CD1c-positive myeloid dendritic cell (primary cell): ENCODE data around the gene PPP1R14D.
A peak's percentile ranks its signal among the peaks of the same experiment; 100 is the strongest.

Experiments used
- DNase-seq: peaks from one replicate; pipeline ENCODE4 v3.0.0-alpha.2; 2016; ENCODE audit errors: extremely low spot score

Gene PPP1R14D

DNA sequence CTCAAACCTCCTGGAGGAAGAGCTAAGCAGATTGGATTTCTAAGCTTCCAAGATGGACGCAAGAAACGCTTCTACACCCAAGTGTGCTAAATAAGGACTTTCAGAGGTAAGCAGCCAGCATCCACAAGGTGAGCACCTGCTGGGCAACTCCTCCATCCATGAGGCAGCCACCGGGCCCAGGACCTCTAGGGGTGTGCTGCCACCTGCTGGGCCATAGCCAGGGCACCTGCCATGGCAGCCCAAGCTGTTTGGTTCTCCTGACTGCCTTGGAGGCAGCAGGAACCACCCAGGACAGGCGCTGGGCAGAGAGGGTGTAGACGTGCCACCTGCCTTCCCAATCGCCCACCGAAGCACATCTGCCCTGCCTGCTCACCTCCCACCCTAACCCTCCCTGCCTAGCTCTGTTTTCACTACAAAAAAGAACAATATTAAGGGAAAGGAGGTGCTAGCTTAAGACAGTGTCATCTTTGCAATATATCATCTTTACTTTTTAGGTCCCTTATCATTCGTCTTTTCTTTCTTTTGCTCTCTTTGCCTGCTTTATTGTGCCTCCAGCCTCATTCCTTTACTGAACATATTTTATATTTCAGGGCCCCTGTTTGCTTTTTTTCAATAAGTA lies 45.8 kb downstream of the PPP1R14D start:
- DNase-seq, result peak; percentile 74

DNA sequence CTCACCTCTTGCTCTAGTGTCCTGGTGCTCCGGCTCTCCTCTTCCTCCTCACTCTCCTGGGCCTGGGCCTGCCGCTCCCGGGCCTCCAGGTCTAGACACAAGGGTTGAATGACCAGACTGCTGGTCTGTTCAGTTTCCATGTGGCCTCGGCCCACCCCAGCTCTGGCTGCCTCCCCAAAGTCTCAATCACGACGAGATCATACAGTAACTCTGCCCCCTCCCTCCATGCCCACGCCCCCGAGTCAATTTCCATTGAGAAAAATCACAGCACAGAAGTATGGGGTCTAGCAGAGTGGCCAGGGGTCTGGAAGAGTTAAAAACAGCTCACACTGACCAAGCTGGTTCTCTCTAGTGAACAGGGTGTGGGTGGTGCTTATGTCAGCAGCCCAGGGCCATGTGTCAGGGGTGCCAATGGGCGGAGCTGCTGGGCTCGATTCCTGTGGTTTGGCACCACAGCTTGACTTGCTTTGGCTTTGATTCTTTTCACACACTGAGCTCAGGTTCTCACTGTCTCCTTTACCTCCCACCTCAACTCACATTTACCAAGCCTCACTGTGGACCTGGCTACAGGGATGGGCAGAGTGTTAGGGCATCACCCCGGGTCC lies 51.9 kb downstream of the PPP1R14D start:
- peak; percentile 58 for DNase-seq

DNA sequence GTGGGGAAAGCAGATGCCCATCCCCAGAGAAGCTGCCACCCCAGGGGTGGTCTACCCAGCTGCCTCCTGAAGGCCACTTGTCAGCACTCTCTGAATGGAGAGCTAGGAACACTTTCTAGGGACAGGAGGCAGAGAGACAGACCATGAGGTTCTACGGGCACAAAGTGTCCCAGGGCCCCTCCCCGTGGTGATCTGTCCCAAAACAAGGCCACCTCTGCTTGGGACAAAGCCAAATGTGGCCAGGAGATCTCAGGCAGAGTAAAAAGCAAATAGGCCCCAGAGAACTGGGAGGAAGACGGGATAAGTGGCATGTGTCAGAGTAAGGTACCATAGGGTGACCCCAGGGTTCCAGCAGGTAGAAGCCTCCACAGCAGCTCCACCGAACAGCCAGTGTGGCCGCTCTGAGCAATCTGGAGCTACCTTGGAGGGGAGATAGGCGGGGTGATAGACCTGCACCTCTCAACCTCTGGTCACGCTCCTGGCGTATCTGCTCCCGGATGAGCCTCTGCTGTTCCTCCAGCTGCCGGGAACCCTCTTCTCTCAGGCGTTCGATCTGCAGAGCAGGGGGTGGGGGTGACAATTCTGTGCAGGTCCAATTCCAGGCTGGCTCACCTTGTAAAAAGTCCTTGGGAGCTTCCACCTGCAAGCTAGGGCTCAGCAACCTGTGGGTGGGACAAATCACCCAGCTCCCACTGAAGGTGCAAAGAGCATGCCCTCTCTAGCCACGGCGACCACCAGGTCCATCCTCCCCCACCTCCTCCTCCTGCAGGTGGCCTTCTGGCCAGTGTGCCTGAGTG lies 52.6 kb downstream of the PPP1R14D start:
- DNase-seq, result no peak

DNA sequence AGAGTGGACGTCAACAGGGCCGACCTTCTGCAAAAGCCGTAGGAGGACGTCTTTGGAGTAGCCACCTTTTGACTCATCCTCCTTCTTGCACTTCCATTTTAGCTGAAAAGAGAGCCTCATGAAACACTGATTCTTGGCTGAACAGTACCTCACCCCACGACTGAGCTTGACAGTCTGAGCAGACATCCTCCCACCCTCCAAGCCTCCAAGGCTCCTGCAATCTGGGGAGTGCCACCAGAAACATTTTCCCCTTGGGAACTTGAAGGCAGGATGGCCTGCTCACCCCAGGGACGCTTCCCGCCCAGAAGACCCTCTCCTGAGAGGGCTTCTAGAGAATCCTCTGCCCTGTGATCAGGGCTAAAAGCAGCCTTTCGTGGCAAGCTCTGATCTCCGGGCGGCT lies 53.5 kb downstream of the PPP1R14D start:
- no peak for DNase-seq

DNA sequence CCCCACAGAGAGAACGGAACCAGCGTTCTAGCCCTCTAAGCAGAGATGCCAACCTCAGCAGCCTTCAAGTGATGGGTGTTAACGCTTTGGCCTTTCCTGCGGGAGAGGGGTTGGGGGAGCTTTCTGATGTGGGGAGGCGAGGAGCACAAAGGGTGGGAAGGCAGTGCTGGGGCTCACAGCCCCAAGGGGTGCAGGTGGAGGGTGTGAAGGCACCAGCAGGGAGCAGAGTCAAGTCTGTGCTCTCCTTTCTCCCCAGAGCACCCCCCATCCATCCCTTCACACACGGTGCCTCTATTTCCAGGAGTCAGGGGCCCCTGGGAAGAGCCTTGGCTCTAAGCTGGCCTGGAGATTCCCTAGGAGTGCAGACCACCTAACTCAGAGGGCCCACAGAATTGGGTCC lies 54.6 kb downstream of the PPP1R14D start:
- DNase-seq, result no peak

DNA sequence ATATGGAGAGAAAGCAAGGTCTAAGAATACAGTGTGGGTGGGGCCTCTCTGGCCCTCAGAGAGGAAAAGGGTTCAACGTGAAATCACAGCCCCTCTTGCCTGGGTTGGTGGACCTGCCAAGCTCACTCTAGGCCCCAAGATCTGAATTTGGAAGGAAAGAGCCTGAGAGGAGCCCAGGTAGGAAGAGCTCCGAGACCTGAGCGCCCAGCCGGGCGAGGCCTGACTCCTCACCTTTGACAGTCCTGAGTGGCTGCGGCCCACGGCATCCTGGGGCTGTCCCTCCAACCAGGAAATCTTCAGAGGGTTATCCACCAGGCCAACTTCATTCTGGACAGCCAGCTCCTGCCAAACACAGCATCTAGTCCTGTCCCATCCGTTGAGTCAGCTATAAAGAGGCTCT lies 55.0 kb downstream of the PPP1R14D start:
- DNase-seq, result no peak

DNA sequence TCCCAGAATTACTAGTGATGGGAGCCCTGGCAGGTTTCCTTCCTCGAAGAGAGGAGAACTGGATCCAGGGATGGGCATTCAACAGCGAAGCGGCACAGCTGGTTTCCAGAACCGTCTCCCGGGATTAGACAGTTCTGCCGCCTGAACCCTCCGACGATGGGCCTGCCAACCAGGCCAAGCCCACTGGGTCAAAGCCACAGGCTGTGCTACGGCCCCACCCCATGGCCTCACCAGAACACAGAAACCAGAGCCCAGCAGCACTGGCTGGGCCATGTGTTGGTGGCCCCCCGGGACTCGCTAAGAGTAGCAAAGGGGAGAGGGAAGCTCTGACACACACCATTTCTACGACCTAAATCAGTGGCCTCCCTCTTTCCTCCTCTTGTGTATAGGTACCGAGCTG lies 56.5 kb downstream of the PPP1R14D start:
- no peak for DNase-seq

DNA sequence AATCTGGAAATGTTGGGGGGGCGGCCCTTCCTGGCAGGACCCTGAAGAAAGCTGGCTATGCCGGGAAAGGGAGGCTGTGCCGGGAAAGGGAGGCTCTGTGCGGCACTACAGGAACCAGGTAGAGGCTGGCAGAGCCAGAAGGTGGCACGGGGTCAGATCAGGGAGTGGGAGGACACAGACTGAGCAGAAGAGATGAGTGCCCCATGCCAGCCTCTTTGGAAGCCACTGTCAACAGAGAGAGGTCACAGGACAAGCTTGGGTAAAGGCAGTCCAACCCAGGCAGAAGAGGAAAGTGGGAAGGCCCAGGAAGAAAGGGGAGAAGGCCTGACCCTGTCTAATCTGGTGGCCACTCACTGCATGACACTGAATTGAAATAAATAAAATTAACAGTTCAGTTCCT lies 57.3 kb downstream of the PPP1R14D start:
- no peak for DNase-seq

DNA sequence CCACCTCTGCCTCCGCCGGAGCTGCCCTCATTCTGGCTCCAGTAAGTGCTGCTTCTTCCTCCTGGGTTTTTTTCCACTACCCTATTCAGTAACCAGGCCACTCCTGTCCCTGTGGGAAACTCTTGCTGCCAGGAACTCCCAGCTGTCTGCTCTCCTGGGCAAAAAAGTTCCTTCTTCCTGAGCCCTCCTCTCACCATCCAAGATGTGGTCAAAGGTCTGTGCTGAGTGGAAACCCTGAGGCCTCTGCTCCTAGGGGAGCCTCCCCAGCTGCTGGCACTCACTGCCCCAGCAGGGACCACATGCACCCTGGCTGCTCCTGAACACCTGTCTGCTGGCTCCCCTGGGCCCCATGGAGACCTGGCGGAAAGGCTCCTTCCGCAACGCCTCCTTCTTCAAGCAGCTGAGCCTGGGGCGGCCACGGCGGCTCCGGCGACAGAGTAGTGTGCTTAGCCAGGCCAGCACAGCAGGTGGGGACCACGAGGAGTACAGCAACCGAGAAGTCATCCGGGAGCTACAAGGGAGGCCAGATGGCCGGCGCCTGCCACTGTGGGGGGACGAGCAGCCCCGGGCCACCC lies 58.3 kb downstream of the PPP1R14D start:
- peak; percentile 24 for DNase-seq

DNA sequence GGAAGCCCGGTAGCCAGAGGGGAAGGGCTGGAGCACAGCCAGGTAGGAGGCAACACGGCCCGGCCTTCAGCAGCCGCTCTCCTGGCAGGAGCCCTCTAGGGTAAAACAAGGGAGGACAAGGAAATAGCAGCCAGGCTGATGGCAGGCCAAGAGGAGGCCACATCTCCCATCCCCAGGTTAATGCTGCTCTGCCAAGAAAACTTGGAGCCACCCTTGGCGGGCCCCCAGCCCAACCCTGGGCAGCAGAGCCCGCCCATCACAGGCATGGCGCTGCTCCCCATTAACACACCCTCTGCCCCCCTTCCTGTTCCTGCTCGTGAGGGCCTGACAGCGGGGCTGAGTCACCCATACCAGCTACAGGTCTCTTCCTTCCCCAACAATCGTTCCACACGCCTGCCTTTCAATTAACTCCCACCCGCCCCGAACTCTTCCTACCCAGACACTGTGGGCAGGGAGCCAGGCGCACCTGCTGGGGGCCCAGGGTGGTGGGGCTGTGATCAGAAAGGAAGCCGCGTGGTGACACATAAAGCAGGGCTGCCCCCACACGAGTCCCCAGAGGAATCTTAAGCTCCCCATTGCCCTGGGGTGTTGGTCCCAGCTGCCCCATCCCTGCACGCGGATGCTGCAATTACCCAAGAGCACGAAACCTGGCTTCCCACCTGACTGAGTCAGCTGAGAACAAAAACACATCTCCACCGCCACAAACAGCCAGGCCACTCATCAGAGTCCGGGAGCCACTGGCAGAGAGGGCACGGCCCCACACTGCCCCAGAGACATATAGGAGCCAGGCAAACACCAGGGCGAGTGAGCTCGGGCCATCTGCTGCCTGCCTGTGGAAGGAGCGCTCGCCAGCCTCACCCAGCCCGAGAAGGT lies 59.0 kb downstream of the PPP1R14D start, which contains the start of gene C15orf62:
TSS of gene C15orf62 (plus strand) at position 707 of the 873 bp plus-strand sequence. CDS start 516 bp downstream, outside the sequence.
- DNase-seq, result peak; percentile 61

DNA sequence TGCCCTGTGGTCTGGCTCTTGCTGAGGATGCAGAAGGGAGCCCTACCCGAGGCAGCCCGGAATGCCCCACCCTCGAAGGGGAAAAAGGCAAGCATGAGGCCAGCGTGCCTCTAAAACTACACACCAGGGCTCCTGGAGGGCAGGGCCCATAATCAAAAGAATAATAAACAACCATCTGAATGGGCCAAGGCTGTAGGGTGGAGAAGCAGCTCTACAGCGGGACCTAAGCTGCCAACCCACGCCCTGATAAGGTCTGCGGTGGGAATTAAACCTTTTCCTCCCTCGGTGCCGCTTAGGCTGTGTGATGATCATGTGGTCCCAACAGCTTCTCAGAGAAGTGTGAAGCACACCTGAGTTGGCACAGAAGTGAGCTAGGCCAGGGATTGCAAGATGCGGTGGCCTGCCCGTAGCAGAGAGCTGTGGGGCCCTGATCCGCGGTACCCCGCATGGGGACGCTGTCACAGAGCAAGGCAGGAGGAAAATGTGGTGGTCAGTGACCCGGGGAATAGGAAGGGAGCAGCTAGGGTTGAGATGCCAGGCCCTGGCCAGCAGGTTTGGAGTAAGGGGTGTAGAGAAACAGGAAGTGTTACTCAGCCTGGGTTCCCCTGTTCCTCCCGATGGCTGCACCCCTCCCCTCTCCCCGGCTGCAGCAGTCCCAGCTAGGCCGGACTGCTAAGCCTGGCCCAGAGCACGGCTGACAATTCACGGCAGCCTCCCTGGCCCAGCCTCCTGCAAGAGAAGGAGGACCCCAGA lies 59.8 kb downstream of the PPP1R14D start:
- no peak for DNase-seq

DNA sequence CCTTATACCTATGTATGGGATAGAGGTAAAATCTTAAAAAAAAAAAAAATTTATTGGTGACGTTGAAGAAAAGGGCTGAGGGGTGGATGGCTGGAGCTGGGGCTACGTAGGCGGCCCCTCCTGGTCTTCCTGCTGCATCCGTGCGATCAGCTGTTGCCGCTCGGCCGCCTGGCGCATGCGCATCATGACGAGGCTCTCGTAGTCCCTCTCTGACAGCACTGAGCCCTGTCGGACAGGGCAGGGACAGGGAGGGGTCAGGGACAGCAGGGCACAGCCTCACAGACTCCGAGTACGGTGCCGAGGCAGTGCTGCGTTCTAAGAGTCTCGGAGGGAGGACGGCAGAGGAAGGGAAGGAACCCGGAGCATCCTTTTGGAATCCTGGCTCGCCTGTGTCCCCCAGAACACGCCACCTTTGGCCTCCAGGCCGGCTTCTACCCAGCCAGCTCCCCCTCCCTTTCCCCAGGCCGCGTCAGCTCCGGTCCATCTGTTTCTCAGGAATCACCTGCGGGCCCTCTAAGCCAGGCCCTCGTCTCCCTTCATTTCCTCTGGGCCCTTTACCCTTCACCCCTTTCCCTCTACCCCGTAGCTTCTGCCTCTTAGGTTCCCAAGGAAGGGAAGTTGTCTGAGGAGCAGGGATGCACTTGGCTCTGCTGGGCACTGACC lies 60.5 kb downstream of the PPP1R14D start:
- no peak for DNase-seq

DNA sequence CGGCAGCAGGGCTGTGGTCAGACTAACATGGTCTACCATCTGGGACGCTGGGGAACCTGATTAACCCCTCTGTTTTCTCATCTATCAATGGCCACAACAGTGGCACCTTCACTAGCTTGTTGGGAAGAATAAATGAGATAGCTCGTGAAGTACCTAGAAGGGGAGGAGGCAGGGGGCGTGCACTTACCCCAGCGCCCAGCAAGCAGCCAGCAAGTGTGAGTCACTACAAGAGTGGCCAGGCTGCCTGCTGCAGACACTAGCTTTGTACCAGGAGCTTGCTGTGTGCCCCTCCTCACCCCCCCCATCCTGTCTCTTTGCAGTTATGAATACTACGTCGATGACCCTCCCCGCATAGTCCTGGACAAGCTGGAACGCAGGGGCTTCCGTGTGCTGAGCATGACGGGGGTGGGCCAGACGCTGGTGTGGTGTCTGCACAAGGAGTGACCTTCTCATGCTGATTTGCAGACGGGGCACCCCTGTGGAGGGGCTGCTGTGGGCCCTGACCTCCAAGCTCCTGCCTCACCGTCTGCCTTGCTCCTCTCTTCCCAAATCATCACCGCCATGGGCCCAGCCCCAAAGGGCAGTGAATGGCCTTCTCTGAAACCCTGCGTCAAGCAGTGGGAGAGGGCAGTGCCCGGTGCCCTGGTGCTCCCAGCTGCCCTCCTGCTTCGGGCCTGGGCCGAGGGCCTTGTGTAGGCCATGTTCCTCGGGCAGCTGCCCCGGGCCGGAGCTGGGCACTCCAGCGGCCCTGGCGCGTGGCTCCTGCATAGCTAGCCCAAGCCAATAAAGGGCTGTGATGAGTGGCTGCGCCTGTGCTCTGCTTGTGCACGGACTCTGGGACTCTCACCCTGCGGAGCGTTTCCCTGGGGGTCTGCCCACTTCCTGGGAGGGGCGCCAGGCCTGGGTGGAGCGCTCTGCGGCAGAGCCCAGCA lies 61.3 kb downstream of the PPP1R14D start:
- DNase-seq, result no peak

DNA sequence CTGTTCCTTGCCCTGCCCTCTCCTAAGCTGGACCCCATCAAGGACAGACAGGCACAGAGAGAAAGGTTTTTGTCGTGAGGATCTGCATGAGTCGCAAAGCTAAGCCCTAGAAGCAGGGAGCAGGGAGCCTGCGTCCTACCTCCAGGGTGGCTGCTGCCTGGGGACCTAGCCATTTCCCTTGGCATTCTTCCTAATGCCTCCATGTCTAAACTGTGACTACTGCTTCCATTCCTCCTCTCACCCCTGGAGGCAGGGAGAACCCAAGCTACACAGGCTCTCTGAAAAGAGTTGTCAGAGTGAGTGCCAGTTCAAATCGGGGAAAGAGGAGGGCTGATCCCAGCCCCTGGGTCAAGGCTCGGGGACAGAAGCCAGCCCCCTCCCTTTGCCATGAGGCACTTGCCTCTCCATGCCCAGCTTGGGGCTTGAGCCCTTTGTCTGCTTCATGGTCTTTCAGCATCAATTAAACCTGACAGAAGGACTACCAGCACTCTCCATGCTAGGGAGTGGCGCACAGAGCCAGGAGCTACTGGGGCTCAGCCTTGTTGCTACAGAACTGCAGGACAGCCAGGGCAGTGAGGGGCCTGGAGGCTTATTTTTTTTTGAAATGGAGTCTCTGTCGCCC lies 62.2 kb downstream of the PPP1R14D start:
- no peak for DNase-seq
